ENCODE data around the gene GP5.

GRCh38 chr3:194434503-194434902 lies 35.4 kb upstream of the GP5 start:
- TF ChIP-seq CTCF (conservative IDR thresholded peaks at IDR 0.05) (no peak), EZH2 (IDR thresholded peaks at IDR 0.05; ENCODE audit: low read depth) (no peak)
